Measurements from ENCODE around the gene ITGB5.

GRCh38 chr3:124777762-124778470 lies 109.2 kb downstream of the ITGB5 start:
- TF ChIP-seq, protein P1, sequence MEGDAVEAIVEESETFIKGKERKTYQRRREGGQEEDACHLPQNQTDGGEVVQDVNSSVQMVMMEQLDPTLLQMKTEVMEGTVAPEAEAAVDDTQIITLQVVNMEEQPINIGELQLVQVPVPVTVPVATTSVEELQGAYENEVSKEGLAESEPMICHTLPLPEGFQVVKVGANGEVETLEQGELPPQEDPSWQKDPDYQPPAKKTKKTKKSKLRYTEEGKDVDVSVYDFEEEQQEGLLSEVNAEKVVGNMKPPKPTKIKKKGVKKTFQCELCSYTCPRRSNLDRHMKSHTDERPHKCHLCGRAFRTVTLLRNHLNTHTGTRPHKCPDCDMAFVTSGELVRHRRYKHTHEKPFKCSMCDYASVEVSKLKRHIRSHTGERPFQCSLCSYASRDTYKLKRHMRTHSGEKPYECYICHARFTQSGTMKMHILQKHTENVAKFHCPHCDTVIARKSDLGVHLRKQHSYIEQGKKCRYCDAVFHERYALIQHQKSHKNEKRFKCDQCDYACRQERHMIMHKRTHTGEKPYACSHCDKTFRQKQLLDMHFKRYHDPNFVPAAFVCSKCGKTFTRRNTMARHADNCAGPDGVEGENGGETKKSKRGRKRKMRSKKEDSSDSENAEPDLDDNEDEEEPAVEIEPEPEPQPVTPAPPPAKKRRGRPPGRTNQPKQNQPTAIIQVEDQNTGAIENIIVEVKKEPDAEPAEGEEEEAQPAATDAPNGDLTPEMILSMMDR (IDR thresholded peaks at IDR 0.05) = no peak
- no peak for TF ChIP-seq POLR2A (IDR thresholded peaks at IDR 0.05)

Data from upper lobe of left lung (tissue), 4 donors.